ENCODE results near the gene TRIM67.

Gene TRIM67

DNA sequence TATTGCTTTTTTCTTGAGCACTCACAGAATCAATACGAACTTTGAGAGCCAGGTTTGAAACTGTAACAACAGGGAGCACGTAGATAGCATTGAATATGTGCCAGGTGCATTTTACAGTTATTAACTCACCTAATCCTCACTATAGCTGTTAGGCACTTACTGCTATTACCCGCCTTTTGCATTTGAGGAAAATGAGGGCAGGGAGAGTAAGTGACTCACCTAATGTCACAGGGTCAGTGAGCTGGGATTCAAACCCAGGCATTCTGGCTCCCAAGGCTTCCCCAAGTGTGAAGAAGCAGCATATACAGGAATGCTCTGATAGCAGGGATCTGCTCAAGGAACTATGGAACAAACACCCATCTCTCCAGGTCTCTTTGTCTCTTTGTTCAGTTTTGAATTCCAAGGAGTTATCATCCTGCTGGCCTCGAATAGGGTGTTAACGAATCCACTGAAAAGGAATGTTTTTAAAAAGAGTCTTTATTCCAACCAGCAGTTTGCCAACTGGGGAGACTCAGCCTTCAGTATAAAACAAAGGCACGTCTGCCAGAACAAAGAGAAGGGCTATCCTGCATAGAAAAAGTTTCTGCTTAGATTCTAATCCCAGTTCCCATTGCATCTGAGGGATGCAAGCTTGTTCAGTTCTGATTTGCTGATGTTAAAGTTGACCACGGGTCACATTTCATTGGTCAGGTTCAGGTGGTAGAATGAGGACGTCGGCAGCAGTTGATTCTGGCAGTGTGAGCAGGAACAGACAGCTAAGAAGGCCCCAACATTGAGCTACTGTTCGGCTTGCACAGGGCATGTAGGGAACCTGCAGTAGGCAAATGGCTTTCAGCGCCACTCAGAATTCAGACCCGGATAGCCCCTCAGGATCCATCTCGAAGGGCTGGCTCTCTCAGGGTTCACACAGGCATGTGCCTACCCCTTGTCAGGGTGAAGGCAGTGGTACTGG, 22.1 kb downstream of the TRIM67 start:
- DNase-seq (ENCODE audit: low read depth in 2 of 2) = no peak

DNA sequence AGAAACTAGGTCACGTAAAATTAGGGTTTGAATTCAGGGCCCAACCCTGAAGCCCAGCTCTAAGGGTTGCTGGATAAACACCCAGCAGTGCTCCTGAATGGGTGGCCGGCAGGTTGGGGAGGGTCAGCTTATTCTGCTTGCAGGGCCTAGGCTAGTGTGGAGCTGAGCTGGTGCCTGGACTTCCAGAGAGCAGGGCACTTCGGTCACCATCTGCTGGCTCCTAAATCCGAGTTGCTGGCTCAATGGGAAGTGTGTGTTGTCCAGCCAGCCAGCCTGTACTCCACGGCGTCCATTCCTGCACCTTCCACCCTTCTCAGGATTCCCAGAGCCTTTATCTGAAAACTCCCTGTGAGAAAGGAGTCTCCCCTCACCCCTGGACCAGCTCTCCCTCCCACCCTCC, 23.0 kb downstream of the TRIM67 start:
- DNase-seq (ENCODE audit: low read depth in 2 of 2) = no peak

DNA sequence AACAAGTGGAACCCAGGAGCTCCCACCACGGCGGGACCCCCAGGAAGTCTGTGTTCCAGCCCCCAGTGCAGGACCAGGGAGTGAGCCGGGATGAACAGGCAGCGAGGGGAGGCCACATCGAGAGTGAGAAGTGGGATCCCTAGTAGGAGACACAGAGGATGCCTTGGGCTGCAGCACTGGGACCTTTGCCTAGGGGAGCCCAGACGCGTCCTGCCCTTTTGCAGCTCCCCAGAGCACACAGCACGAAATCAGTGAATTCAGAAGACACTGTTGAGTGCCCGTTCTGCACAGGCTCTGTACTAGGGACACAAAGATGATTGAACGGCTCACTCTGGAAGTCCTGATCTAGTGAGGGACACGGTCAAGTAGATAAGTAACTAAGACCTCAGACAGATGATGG, 23.5 kb downstream of the TRIM67 start:
- no peak for DNase-seq (ENCODE audit: low read depth in 2 of 2)

DNA sequence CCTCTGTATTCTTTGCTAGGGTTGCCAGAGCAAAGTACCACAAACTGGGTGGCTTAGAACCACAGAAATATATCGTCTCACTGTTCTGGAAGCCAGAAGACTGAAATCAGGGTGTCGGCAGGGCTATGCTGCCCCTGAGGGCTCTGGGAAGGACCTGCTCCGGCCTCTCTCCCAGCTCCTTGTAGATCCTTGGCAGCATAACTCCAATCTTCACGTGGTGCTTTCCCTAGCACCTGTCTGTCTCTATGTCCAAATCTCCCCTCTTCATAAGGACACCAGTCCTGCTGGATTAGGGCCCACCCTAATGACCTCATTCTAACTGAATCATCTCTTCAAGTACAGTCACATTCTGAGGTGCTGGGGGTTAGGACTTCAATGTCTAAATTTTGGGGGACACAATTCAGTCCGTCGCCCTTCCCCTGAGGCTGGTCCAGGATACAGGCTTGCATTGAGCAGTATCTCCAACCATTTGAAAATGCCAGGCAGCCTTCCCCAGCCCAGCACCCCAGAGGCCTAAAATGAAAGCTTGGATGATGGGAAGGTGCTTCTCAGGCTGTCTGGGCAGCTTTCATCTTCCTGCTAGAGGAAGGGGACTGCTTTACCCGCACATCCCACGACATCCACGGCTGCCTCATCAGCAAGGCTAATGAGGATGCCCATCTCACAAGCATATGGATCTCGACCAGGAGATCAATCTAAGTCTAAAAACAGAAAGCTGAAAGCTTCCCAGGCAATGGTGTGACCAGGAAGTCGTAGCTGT, 24.7 kb downstream of the TRIM67 start:
- DNase-seq (ENCODE audit: low read depth in 2 of 2) = no peak

DNA sequence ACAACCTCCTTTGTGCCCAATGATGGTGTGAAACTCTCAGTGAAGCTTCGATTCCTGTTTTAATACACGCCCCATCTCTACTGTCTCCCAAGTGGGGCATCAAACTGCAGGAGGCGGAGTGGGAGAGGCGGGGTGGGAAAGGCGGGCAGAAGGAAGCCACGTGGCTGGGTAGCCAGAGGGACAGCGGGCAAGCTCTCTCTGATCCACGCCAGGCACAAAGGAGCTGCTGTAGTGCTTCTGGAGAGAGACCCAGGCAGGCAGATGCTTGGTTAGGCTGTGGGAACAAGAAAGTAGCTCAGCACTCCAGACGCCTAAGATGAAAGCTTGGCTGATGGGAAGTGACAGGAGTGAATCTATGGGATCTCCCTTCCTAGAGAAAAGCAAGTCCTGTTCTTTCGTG, 25.7 kb downstream of the TRIM67 start:
- DNase-seq (ENCODE audit: low read depth in 2 of 2) = no peak

DNA sequence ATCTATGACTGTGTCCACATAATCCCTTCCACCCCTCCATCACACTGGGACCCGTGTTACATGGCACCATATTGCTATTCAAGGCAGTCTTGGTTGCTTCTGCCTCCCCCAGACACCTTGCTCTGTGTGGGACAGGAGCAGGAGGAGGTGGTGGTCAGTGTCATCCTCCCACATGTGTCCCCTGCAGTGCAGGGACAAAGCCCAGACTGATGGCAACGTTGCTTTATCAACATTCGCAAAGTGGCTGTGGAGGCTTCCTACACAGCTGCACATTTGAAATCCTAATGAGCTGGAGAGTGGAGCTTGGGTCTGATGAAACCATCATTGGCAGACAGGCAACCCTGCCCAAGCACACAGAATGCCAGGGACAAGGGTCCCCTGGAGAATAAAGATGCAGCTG, 26.2 kb downstream of the TRIM67 start:
- DNase-seq (ENCODE audit: low read depth in 2 of 2) = no peak

DNA sequence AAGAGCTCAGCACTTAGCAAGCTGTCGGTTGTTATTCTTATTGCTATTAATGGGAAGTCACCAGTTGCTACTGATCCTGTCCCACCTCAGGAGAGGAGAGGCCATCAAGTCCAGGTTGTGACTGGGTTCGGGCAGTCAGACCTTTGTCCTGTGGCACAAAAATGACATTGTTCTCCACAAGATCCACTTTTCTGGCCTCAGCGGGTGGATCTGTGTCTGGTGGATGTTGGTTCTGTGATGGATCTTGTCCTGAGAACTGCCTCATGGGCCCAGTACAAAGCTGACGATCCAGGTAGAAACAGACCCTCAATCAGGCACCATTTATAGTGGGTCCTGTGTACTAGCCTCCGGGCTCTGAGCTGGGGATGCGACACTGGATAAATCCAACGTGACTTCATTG, 26.9 kb downstream of the TRIM67 start:
- DNase-seq (ENCODE audit: low read depth in 2 of 2) = no peak

DNA sequence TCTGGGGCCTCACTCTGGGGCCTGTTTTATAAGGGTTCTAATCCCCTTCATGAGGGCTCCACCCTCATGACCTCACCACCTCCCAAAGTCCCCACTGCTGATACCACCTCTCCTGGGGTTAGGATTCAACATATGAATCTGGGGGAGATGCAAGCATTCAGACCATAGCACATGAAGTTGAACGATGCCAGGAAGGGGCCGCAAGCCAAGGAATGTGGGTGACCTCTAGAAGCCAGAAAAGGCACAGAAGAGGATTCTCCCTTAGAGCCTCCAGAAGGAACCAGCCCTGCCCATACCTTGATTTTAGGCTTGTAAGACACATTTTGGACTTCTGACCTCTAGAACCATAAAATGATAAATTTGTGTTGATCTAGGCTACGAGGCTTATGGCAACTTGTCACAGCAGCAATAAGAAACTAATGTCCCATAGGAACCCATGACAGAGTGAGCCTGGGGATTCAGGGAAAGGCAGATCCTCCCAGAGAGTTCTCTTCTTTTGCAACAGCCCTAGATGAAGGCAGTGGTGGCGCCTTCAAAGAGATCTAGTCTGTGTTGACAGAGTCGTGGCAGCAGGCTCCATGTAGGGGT, 27.9 kb downstream of the TRIM67 start:
- no peak for DNase-seq (ENCODE audit: low read depth in 2 of 2)

DNA sequence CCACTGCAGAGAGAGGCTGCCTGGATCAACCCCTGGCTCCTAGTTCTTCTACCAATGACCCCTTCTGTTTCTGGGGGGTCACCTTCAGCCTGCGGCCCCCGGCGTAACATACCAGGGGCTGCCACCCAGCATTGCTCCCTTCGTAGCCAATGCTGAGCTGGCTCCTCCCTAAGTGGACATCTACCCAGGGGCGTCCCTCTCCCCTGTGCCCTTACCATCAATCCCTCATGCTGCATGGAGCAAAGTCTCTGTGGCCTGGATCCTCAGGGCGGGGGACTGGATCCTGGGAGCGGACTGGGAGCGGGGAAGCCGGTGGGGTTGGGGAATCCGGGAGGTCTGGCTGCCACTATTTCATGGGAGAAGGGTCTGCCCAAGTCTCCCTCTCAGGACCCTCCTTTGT, 28.6 kb downstream of the TRIM67 start:
- DNase-seq (ENCODE audit: low read depth in 2 of 2) = no peak

DNA sequence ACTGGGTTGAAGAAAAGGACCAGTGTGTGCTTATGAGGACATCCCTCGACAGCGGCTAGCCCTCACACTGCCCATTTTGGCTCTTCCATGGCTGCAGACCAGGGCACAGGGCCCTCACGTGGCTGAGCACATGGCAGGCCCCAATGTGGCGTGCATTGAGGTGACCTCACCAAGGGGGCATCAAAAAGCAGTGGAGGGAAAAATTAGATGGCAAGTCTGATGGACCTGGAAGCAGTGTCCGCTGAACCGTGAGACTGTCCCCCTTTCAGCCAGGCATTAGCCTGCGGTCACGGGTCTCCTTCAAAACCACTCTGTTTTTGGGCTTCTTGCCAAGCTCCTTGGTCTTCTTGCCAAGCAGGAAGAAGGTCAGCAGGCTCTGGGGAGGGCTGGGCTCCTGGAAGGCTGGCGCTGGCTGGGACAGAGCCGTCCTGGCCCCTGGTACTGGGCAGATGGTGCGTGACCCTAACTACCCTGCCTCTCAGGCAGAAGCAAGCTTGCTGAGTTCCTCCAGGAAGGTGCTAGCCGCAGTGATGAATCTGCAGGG, 30.8 kb downstream of the TRIM67 start:
- DNase-seq (ENCODE audit: low read depth in 2 of 2) = no peak

DNA sequence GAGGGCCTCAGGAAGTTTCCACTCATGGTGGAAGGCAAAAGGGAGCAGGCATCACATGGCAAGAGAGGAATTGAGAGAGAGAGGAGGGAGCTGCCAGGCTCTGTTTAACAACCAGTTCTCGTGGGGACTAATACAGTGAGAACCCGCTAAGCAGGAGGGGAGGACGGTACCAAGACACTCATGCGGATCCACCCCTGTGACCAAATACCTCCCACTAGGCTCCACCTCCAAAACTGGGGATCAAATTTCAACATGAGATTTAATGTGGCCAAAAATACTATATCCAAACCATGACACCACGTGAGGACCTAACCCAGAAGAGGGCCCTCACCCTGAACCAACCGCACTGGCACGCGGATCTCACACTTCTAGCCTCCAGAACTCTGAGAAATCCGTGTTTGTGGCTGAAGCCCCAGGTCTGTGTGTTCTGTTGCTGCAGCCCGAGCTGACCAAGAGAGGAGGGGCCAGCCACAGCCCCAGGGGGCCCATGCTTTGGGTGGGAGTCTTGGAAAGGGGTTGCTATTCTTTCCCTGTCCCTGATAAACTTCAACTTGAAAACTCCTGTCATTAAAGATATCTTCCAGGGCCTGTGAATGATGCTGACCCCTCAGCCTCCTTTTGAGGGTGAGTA, 32.0 kb downstream of the TRIM67 start:
- DNase-seq (ENCODE audit: low read depth in 2 of 2) = no peak

DNA sequence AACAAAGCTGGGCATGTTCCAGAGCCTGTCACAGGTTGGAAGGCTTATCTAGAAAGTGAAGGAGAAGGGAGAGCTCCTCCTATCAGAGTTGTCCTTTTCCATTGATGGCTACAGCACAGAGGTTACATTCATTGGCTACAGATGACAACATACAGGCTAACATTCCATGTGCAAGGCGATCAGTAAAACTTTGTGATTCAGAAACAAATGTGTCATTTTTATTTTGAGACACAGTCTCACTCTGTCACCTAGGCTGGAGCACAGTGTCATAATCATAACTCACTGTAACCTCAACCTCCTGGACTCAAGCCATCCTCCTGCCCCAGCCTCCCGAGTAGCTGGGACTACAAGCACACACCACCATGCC, 32.6 kb downstream of the TRIM67 start:
- DNase-seq (ENCODE audit: low read depth in 2 of 2) = no peak

DNA sequence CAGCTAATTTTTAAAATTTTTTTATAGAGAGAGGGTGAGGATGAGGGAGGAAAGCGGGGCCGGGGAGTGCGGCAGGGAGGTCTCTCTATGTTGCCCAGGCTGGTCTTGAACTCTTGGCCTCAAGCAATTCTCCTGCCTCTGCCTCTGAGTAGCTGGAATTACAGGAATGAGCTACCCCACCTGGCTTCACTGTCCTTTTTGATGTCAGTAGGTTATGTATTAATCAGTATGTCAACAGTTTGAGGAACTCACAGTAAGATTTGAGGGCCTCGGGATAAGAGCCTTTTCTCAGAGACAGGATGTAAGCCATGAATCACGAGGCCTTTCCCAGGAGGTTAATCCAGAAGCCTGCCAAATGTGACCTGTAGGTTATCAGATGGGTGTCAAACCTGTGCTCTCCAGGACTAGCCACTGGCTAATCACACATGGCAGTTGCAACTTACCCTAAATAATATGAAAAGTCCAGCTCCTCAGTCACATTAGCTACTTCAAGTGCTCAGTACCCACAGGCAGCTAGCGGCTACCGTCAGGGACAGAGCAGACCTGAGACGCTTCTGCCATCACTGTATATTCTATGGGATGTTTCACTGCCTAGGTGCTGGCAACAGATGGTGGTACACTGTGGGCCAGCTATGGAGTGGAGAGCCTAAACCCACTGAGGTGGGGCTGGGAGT, 33.1 kb downstream of the TRIM67 start:
- no peak for DNase-seq (ENCODE audit: low read depth in 2 of 2)

DNA sequence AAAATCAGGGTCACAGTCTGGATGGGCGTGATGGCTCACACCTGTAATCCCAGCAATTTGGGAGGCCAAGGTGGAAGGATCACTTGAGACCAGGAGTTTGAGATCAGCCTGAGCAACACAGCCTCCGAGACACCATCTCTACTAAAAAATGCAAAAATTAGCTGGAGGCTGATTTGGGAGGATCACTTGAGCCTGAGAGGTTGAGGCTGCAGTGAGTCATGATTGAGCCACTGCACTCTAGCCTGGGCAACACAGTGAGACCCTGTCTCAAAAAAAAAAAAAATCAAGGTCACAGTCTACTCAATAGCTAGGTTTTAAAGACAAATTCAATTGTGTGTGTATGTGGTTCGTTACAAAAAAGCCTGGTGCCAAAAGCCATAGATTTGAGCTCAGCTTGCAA, 34.4 kb downstream of the TRIM67 start:
- no peak for DNase-seq (ENCODE audit: low read depth in 2 of 2)

DNA sequence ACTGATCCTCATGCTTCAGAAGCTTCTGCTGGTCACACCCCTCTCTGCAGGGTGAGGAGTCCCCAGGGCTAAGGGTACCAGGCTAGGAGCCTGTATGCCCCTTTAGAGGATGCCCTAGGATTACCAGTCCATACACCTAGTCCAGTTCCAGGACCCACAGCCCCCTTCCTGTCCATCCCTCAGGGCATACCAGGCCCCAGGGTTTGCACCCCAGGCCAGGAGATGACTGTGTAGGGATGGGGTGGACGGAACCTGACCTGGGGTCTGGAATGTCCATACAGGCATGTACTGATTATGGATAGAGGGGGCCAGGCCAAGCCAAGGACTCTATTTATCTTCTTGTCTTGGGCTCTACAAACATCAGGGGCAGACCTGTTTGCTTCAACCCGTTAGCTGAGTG, 34.9 kb downstream of the TRIM67 start:
- no peak for DNase-seq (ENCODE audit: low read depth in 2 of 2)

DNA sequence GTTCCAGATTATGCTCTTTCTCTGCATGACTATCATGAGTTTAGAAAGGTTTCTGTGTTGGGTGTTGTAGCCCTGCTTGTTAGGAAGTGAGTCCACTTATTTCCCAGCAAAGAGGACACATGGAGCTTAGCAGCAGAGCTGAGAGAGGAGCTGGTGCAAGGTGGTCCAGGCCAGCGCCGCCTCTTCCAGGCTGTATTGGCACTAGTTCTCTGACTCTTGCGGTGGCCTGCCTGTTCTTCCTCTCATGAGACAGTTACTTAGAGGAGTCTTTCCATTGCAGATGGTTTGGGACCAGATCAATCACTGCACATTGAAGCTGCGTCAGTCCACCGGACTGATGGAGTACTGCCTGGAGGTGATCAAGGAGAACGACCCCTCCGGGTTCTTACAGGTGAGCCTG, 38.0 kb downstream of the TRIM67 start:
- DNase-seq (ENCODE audit: low read depth in 2 of 2) = no peak

DNA sequence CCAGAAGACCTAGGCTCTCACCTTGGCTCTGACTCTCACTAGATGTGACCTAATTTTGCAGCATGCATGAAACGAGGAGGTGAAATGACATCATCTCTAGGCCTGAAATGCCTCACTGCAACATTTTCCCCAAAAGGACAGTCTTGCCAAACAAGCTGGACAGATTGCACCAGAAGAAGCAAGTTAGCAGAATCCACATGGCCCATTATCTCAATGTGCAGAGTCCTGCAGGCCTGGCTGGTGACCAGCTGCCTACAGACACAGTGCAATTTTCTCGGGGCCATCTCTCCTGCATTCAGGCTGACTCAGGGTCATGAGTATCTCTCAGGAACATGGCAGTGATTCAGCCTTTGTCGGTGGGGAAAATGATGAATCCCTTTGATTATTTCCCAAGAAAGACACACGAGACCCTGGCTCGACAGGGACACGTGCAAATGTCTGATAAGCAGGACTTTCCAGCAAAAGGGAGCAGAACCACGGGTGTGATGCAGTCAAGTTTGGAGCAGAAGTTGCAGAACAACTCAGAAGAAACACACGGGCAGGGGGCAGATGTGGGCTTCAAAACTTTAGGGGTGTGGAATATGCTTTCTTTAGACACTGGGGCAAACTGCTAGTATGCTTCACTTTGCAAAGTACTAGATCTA, 38.7 kb downstream of the TRIM67 start:
- no peak for DNase-seq (ENCODE audit: low read depth in 2 of 2)

DNA sequence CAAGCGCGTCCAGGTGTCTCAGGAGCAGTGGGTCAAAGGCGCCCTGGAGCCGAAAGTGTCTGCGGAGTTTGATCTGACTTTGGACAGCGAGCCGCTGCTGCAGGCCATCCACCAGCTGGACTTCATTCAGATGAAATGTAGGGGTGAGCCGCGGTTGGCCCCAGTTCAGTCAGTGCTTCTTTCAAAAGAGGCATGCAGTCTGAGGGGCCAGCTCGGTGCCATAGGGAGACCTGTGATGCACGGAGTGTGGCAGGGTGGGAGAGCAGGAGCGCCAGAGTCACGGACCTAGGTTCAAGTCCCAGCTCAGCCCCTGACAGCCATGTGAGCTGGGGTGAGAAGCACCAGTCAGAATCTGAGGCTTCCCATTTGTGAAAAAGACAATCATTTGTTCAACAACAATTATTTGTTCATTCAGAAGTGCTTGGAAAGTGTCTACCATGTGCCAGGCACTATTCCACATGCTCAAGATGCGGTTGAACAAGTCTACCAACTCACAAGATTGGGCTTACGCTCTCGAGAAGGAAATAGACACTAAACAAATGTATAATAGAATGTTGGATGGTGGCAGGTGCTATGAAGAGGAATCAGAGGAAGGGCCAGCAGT, 39.6 kb downstream of the TRIM67 start:
- no peak for DNase-seq (ENCODE audit: low read depth in 2 of 2)

DNA sequence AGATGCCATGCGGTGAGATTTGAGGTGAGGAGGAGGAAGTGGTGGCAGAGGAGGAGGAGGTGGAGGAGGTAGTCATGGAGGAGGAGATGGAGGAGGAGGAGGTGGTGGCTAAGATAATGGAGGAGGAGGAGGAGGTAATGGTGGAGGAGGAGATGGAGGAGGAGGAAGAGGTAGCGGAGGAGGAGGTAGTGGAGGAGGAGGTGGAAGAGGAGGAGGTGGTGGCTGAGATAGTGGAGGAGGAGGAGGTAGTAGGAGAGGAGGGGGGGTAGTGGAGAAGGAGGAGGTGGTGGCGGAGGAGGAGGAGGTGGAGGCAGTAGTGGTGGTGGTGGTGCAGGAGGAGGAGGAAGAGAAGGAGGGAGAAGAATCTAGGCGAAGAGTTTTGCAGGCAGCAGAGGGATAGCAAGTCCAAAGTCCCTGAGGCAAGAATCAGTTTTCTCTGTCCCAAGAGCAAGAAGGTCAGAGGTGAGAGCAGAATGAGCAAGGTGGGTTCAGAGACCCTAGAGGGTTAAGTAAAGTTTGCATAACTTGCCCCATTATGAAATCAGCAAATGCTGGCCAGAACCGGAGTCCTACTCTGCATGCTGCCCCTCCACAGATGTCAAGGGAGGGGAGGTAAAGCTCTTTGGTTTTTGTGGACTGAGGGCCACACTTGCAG, 40.2 kb downstream of the TRIM67 start:
- no peak for DNase-seq (ENCODE audit: low read depth in 2 of 2)

All from stimulated activated CD8-positive, alpha-beta memory T cell treated with anti-CD3 and anti-CD28 coated beads, Interleukin-15, amount 100 ng/mL, for 48 hours (primary cell).